Gastrocnemius medialis (tissue), 4 donors: Measurements from ENCODE around the gene PIK3R2. TPM values are rescaled to one million over a fixed set of nuclear protein-coding genes. Genes with fewer than 3 reads are reported as not detected.
A peak's percentile ranks its signal among the peaks of the same experiment; 100 is the strongest.

Experiments used
- ATAC-seq, 2 donors: fragments of 150-250 bp; one replicate each; pipeline ENCODE4 v1.9.1; 2016
- DNase-seq, 2 donors: peaks; one replicate each; pipeline ENCODE4 v3.0.0-alpha.2; 2019
- H3K27ac ChIP-seq, 4 donors: fragments of 200-600 bp; sonication (generic); 1 replicate in 1 of 4; 2 replicates in 3 of 4; pipeline ENCODE4 v1.5.1; 2016 to 2018; ENCODE audit warnings: mild to moderate bottlenecking in 2 of 4, moderate library complexity in 1 of 4
- H3K27me3 ChIP-seq, 3 donors: fragments of 200-600 bp; sonication (generic) in 2 of 3; 1 replicate in 1 of 3; 2 replicates in 2 of 3; pipeline versions ENCODE4 v1.5.1 to v1.6.0; 2016 to 2019; ENCODE audit warnings: mild to moderate bottlenecking in 1 of 3, moderate library complexity in 1 of 3
- H3K36me3 ChIP-seq, 2 donors: fragments of 200-600 bp; sonication (generic) in 1 of 2; one replicate each; pipeline ENCODE4 v1.5.1; 2017 to 2018
- H3K4me1 ChIP-seq, 2 donors: fragments of 200-600 bp; sonication (generic) in 1 of 2; one replicate each; pipeline ENCODE4 v1.5.1; 2016 to 2017; ENCODE audit warnings: mild to moderate bottlenecking in 2 of 2
- H3K4me3 ChIP-seq, 4 donors: fragments of 200-600 bp; sonication (generic) in 3 of 4; 1 replicate in 1 of 4; 2 replicates in 3 of 4; pipeline ENCODE4 v1.5.1; 2016 to 2019; ENCODE audit warnings: mild to moderate bottlenecking in 2 of 4
- H3K9me3 ChIP-seq, 3 donors: fragments of 200-600 bp; sonication (generic) in 2 of 3; 1 replicate in 1 of 3; 2 replicates in 2 of 3; pipeline ENCODE4 v1.5.1; 2016 to 2019
- CTCF ChIP-seq, 5 experiments: fragments of 450-650 bp in 3 of 5; fragments of 200-600 bp in 2 of 5; sonication (generic) in 2 of 5; IDR thresholded peaks in 4 of 5; conservative IDR thresholded peaks in 1 of 5; 1 replicate in 4 of 5; 2 replicates in 1 of 5; pipeline ENCODE4 v1.5.1; 2016 to 2019; ENCODE audit warnings: antibody characterized with exemption in 5 of 5, mild to moderate bottlenecking in 3 of 5, moderate library complexity in 3 of 5
- POLR2A ChIP-seq, 2 donors: fragments of 450-650 bp; IDR thresholded peaks; one replicate each; pipeline ENCODE4 v1.6.1; 2017; ENCODE audit warnings: antibody characterized with exemption in 2 of 2, mild to moderate bottlenecking in 2 of 2, moderate library complexity in 2 of 2
- in situ Hi-C, 4 donors: fragments of 200-750 bp; cut with MboI; loops; one replicate each; pipeline versions ENCODE4 v1.15.0 to v1.8.0; 2017; ENCODE audit warnings: low sequenced_read_pairs in 4 of 4
- intact Hi-C: fragments of 100-400 bp; cut with DNase I; formaldehyde crosslinking; loops from one replicate; pipeline ENCODE4 v1.15.1; 2023; ENCODE audit warnings: low total_unique reads
- total RNA-seq, 4 donors: library from RNA; depleted of rRNA; stranded (reverse); fragments of >200 nt; gene quantifications; one replicate each; pipeline versions ENCODE4 v1.1.0 to v1.2.3, GENCODE V29; 2016

The PIK3R2 gene
- total RNA-seq, 4 donors from 2014 or later, result 5.6 to 11.9 (median 6.0) TPM

GRCh38 chr19:18196511-18196845 is 43.5 kb downstream of the PIK3R2 start:
- peaks cover 11 to 14% of the 10 kb centered on the region in 2 donors for H3K4me1 ChIP-seq
- peak overlapping the region in 1 of 4 donors; percentile 5 for H3K27ac ChIP-seq
- TF ChIP-seq CTCF (IDR thresholded peaks at IDR 0.05 in 4 of 5, conservative IDR thresholded peaks at IDR 0.05 in 1 of 5) (no peak), POLR2A (IDR thresholded peaks at IDR 0.05) (no peak)
- no peaks in the 10 kb centered on the region for H3K9me3 ChIP-seq
- ATAC-seq (no peak), DNase-seq (no peak)
- in situ Hi-C loops, result loop anchor here in 1 of 4 donors (10.0 kb wide), 1 partner anchor 128 kb away; the partner anchor contains the start of gene LSM4
- H3K36me3 ChIP-seq, result peaks cover 0 to 12% of the 10 kb centered on the region in 2 donors
- no peaks in the 10 kb centered on the region for H3K27me3 ChIP-seq
- intact Hi-C loops, result no loop called here
- no peak overlapping the region for H3K4me3 ChIP-seq

- peaks cover 11 to 14% of the 10 kb centered on the region in 2 donors for H3K4me1 ChIP-seq
- no peak for DNase-seq
- TF ChIP-seq POLR2A (IDR thresholded peaks at IDR 0.05) (no peak), CTCF (IDR thresholded peaks at IDR 0.05 in 4 of 5, conservative IDR thresholded peaks at IDR 0.05 in 1 of 5) (no peak)
- no peak for ATAC-seq
- H3K36me3 ChIP-seq, result peaks cover 0 to 12% of the 10 kb centered on the region in 2 donors
- in situ Hi-C loops (loop anchor here in 1 of 4 donors (10.0 kb wide), 1 partner anchor 127 kb away; the partner anchor contains the start of gene LSM4), intact Hi-C loops (no loop called here)
- no peaks in the 10 kb centered on the region for H3K9me3 ChIP-seq
- H3K4me3 ChIP-seq, result no peak overlapping the region
- H3K27me3 ChIP-seq, result no peaks in the 10 kb centered on the region
- H3K27ac ChIP-seq, result no peak overlapping the region
These were observed 44.3 kb downstream of the PIK3R2 start for GRCh38 chr19:18197306-18197705.

DNA sequence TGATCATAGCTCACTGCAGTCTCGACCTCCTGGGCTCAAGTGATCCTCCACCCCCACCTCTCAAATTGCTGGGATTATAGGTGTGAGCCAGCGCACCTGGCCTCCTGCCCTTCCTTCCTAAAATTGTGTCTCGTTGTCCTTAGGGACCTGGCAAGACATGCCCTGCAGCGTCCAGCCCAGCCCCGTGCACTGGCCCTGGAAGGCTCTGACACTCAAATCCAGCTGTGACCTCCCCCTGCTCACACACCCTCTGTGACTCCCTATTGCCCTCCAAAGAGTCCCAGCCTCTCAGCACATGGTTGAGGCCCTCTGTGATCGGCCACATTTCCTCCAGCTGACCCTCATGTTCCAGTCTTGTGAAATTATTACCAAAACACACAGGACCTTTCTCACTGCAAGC is 45.0 kb downstream of the PIK3R2 start:
- H3K4me1 ChIP-seq, result peaks cover 11 to 17% of the 10 kb centered on the region in 2 donors
- no peaks in the 10 kb centered on the region for H3K27me3 ChIP-seq
- intact Hi-C loops, result no loop called here
- no peaks in the 10 kb centered on the region for H3K9me3 ChIP-seq
- ATAC-seq (no peak), DNase-seq (no peak)
- in situ Hi-C loops, result loop anchor here in 1 of 4 donors (10.0 kb wide), 1 partner anchor 127 kb away; the partner anchor contains the start of gene LSM4
- no peak overlapping the region for H3K4me3 ChIP-seq
- TF ChIP-seq CTCF (IDR thresholded peaks at IDR 0.05 in 4 of 5, conservative IDR thresholded peaks at IDR 0.05 in 1 of 5) (no peak), POLR2A (IDR thresholded peaks at IDR 0.05) (no peak)
- peaks cover 0 to 12% of the 10 kb centered on the region in 2 donors for H3K36me3 ChIP-seq
- H3K27ac ChIP-seq, result no peak overlapping the region

GRCh38 chr19:18198374-18198773 is 45.4 kb downstream of the PIK3R2 start:
- no peak for ATAC-seq
- Histone ChIP-seq H3K27ac (no peak overlapping the region), H3K4me1 (peaks cover 11 to 19% of the 10 kb centered on the region in 2 donors), H3K9me3 (no peaks in the 10 kb centered on the region), H3K36me3 (peaks cover 0 to 12% of the 10 kb centered on the region in 2 donors), H3K4me3 (no peak overlapping the region), H3K27me3 (no peaks in the 10 kb centered on the region)
- intact Hi-C loops, result no loop called here
- TF ChIP-seq POLR2A (IDR thresholded peaks at IDR 0.05) (no peak), CTCF (IDR thresholded peaks at IDR 0.05 in 4 of 5, conservative IDR thresholded peaks at IDR 0.05 in 1 of 5) (no peak)
- DNase-seq, result no peak
- in situ Hi-C loops, result loop anchor here in 1 of 4 donors (10.0 kb wide), 1 partner anchor 126 kb away; the partner anchor contains the start of gene LSM4

DNA sequence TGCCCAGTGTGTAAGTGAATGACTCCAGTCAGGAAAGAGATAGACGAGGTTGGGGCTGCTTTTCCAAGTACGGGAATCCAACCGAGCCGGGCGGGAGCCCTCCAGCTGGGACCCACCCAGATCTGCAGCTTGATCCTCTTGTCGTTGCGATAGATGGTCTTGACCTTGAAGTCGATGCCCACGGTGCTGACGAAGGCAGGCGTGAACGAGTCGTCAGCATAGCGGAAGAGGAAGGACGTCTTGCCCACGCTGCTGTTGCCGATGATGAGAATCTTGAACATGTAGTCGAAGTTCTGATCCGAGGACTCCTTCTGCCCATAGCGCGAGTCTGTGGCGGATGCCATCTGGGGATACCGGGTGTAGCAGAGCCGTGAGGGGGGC is 49.4 kb downstream of the PIK3R2 start:
- peaks cover 6 to 16% of the 10 kb centered on the region in 2 donors for H3K4me1 ChIP-seq
- DNase-seq, result no peak
- in situ Hi-C loops (no loop called here), intact Hi-C loops (loop anchor here (5.0 to 10.0 kb wide), 2 partner anchors 195 to 212 kb away; partner anchors contain the start of genes ARRDC2 and SSBP4)
- H3K27ac ChIP-seq, result no peak overlapping the region
- H3K9me3 ChIP-seq, result no peaks in the 10 kb centered on the region
- no peaks in the 10 kb centered on the region for H3K36me3 ChIP-seq
- H3K4me3 ChIP-seq, result no peak overlapping the region
- no peak for TF ChIP-seq POLR2A (IDR thresholded peaks at IDR 0.05)
- TF ChIP-seq CTCF (IDR thresholded peaks at IDR 0.05 in 4 of 5, conservative IDR thresholded peaks at IDR 0.05 in 1 of 5), result no peak
- no peaks in the 10 kb centered on the region for H3K27me3 ChIP-seq
- no peak for ATAC-seq
